H4 (cell line): ENCODE measurements around the gene AKAP1. TPM values are rescaled to one million over a fixed set of nuclear protein-coding genes. Genes with fewer than 3 reads are reported as not detected.
A peak's percentile ranks its signal among the peaks of the same experiment; 100 is the strongest.

Source experiments
- DNase-seq: peaks from one replicate; pipeline ENCODE4 v3.0.0-alpha.2; 2015; ENCODE audit warnings: low spot score
- total RNA-seq: library from RNA; depleted of rRNA; stranded (reverse); fragments of >200 nt; shearing (Covaris generic); gene quantifications from 2 replicates; pipeline ENCODE4 v1.2.3, GENCODE V29; 2014; rRNA removed

Gene AKAP1, protein sequence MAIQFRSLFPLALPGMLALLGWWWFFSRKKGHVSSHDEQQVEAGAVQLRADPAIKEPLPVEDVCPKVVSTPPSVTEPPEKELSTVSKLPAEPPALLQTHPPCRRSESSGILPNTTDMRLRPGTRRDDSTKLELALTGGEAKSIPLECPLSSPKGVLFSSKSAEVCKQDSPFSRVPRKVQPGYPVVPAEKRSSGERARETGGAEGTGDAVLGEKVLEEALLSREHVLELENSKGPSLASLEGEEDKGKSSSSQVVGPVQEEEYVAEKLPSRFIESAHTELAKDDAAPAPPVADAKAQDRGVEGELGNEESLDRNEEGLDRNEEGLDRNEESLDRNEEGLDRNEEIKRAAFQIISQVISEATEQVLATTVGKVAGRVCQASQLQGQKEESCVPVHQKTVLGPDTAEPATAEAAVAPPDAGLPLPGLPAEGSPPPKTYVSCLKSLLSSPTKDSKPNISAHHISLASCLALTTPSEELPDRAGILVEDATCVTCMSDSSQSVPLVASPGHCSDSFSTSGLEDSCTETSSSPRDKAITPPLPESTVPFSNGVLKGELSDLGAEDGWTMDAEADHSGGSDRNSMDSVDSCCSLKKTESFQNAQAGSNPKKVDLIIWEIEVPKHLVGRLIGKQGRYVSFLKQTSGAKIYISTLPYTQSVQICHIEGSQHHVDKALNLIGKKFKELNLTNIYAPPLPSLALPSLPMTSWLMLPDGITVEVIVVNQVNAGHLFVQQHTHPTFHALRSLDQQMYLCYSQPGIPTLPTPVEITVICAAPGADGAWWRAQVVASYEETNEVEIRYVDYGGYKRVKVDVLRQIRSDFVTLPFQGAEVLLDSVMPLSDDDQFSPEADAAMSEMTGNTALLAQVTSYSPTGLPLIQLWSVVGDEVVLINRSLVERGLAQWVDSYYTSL
- total RNA-seq: 14.3 and 19.9 TPM in 2 replicates

DNA sequence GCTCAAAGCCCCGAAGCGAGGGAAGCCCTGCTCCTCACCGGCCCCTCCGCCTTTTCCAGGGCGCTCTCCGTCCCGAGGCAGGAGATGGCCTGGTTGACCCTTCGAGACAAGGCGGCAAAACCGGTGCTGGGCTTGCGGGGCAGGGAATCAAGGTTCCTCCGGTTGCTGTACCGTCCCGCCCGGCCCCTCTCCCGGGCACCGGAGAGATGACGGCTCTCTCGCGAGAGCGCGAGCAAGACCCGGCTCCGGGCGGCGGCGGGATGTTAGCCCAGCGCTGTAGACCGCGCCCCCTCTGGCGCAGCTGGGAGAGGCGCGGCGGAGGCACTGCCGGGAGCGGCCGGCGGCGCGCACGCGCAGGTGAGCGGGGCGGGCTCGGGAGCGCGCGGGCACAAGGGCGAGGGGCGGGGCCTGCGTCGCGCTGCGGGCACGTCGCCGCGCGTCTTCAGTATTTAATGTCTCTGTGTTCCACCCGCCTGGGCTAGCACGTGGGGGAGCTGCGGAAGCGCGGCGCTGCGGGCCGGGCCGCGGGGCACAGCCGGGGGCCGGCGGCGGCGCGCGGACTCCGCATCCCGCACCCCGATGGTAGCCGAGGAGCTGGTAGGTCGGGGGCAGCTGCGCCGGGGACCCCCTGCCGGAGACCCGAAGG is at the start of gene AKAP1:
Gene AKAP1, plus strand, starts transcription at position 445 of the 646 bp plus-strand sequence. CDS start 20,219 bp downstream, outside the sequence.
- peak; percentile 94 for DNase-seq

DNA sequence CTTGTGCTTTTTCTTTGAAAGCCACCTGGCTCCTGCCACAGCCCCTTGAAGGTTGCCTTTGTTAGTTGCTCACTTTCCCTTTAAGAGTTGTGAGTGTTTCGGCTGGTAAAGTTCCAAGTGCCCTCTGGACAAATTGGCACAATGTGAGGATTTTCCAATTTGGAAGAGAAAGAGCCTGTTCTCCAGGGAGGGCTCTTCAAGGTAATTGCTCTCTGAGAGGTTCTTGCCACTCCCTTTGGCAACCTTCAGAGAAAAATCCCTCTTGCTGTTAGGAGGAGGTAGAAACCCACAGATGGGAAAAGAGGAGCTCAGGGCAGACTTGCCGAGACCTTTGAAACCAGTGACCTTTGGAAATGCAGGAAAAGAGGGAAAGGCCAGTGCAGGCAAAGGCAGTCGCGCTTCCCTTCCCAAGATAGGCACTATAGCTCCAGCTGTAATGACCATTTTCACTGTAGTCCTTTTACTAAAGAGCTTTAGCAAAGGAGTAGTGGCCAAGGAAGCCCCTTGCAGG is 49.0 kb upstream of the AKAP1 start:
- DNase-seq: no peak

DNA sequence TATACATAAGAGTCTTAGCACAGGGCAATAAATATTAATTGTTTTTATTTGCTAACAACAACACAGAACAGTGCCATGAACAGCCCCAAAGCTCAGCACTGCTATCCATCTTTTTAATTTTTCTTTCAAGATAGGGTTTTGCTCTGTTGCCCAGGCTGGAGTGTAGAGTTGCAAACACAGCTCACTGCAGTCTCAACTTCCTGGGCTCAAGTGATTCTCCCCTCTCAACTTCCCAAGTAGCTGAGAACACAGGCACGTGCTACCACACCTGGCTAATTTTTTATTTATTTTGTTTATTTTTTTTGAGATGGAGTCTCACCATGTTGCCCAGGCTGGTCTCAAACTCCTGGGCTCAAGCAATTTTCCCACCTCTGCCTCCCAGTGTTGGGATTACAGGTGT is 47.6 kb upstream of the AKAP1 start:
- DNase-seq: no peak

DNA sequence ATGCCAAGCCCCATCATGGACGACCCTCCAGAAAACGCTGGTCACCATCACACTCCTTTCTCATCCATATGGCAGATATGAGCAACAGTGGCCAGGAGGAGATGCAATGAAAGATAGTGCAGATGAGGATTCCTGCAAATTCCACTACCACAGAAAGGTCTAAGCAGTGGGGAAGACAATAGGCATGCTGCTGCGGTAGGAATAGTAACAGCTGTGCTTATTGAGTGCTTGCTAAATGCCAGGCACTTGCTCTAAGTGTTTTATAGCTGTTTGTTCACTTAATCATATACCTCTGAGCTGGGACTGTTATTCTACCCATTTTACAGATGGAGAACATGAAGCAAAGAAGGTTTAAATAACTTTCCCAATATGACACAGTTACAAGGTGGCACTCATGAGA is 46.6 kb upstream of the AKAP1 start:
- DNase-seq: no peak

DNA sequence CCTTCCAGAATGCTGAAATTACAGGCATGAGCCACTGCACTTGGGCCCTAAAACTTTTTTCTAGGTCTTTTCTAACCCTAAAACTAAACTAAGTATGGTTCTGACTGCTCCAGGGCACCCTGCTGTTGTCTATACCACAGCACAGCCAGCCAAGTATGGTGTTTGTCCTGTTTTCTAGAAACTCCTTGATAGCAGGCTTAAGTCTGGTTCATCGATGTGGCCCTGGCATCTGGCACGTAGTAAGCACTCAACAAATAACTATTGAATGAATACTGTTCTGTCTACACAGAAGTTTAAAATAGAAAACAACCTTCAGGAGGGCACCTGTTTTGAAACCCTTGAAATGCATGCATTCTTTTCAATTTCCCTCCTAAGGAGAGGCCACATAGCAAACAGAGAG is 44.5 kb upstream of the AKAP1 start:
- DNase-seq: no peak

DNA sequence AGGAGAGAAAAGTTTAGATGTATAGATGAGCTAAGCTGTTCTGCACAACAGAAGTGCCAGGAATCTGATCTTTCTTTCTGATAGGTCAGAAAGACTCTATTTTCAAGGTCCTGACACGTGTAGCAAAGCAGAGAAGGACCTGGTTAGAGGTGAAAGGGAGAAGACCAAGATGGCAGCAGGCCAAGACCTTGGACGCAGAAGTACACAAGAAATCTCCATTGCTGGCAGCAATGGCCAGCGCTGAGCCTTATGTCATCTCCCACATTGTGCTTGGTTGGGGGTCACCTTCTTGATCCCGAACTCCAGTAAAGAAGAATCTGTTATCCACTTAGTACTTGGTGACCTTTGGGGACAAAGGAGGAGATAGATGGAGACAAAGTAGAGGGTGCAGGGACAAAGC is 41.8 kb upstream of the AKAP1 start:
- DNase-seq: no peak

DNA sequence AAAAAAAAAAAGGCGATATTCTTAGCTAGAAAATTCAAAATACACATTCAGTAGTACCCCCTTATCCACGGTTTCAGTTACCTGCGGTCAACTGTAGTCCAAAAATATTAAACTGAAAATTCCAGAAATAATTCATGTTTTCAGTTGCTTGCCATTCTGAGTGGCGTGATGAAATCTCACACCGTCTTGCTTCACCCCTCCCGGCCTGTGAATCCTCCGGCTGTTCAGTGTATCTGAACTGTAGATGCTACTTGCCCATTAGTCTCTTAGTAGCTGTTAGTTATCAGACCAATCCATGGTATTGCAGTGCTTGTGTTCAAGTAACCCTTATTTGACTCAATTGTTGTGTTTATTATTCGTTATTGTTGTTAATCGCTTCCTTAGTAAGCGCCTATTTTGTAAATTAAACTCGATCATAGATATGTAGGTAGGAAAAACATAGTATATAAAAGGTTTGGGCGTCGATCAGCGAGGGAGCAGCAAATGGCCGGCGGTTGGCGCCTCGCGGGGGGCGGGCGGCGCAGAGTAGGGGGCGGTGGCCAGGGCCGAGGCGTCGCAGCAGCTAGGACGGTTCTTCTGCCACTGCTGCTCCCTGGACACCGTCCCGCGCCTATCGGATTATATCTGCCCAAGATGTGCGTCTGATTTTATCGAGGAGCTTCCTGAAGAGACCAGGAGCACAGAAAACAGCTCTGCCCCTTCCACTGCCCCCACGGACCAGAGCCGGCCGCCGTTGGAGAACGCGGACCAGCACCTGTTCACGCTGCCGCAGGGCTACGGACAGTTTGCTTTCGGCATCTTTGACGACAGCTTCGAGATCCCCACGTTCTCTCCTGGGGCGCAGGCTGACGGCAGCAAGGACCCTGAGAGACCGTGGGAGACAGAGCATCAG is 39.8 kb upstream of the AKAP1 start:
- no peak for DNase-seq

DNA sequence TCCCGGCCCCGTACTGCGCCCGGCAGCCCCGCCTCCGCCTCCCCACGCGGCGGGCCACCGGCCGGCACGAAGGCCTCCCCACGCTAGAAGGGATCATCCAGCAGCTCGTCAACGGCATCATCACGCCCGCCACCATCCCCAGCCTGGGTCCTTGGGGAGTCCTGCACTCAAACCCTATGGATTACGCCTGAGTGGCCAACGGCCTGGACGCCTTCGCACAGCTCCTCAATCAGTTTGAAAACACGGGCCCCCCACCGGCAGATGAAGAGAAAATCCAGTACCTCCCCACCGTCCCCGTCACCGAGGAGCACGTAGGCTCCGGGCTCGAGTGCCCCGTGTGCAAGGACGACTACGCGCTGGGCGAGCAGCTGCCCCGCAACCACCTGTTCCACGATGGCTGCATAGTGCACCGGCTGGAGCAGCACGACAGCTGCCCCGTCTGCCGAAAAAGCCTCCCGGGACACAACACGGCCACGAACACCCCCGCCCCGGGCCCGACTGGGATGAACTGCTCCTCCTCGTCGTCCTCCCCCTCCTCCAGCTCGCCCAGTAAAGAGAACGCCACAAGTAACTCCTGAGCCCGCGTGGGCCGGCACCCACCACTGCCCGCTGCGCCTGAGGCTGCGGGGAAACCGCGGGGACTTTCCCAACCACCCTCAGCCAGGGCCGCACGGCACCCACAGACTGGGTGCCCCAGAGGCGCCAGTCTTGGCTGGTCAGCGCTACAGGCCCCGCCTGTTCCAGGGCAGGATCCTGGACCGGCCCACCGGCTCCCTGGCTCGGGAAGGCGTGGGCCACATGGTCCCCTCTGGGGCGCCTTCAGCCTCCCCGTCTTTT is 39.0 kb upstream of the AKAP1 start:
- no peak for DNase-seq

DNA sequence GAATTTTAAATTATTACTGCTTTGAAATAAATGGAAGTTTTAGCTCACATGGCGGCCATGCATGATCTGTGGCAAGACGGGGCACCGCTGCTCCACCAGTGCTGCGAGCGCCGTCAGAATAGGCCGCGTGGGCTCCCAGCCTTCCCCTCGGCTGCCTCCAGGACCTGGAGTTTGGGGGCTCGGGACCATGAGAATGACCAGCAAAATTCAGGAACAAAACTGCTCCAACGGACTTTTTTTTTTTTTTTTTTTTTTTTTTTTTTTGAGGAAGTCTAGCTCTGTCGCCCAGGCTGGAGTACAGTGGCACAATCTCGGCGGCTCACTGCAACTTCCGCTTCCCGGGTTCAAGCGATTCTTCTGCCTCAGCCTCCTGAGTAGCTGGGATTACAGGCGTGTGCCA is 38.3 kb upstream of the AKAP1 start:
- DNase-seq: no peak

DNA sequence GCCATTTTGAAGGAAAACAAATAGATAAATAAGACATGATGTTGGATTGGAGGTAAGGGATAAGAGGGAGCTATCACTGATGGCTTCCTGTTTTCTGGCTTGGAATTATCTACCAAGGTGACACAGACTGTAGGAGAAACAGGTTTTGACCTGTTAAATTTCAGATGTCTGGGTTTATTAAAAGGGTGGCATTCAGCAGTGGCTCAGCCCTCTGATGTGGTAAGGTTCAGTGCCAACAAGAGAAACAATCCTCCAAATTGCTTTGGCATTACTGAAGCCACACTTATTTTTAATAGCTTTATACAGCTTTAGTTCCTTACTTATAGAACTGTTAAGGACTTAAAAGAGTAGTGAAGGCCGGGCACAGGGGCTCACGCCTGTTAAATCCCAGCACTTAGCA is 37.0 kb upstream of the AKAP1 start:
- no peak for DNase-seq

DNA sequence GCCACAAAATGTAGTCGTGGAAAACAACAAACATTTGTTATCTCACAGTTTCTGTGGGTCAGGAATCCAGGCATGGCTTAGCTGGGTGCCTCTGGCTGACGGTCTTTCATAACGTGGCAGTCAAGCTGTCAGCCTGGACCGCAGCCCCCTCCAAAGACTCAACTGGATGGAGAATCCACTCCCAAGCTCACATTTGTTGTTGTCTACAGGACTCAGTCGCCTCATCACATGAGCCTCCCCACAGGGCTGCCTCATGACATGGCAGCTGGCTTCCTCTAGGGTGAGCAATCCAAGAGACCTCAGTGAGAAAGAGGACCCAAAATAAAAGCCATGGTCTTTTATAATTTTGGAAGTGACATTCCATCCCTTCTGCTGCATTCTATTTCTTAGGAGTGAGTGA is 34.7 kb upstream of the AKAP1 start:
- DNase-seq: no peak

DNA sequence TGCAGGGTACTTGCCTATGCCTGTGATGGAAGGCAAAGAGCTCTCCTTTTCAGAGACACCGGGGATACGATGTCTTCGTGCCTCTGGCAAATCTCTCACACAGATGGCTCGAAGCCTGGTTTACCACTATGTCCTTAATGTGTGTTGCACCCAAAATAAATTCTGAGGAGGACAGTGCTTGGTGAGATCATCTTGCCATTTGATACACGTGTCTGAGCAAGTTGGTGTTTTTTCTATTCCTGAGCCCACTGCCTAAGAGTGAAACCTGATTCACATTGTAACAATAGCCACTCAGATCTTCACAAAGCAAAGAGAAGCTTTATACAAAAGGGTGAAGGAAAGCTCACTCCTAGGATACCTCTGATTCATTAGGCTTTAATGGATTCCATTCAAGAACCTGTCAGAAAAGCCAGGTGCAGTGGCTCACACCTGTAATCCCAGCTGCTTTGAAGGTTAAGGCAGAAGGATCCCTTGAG is 33.1 kb upstream of the AKAP1 start:
- DNase-seq: no peak

DNA sequence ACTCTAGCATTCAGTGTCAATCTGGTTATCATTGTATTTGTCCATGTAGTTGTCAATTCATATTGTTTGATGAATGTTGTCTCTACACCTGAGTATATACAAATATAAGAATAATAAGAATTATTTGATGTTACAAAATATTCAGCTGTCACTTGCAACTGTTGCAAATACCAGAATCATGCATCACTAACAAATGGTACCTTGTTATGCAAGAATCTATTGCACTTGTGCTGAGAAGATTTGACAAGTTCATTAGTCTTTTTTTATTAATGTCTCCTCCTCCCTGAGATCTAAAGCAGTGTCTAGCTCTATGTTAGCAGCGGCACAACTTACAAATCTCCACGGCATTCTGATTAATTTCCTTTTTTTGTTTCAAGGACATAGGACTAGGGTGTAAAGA is 22.2 kb upstream of the AKAP1 start:
- no peak for DNase-seq

DNA sequence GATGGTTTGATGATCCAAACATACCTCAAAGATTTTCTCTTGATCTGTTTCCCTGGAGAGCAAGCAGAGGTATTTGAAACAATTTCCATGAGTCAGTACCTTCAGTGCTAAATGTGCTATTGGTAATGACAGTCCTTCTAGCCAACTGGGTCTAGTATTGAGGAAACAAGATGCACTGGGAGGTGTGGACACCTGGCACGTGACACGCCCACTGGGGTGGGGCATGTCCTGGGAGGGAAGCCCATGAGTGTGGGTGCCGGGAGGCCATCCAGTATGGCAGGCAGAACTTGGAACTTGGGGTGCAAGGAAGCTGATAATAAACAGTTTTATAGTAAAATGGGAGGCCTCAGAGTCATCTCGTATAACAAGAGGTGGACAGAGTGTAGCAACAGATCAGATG is 17.9 kb upstream of the AKAP1 start:
- DNase-seq: no peak

DNA sequence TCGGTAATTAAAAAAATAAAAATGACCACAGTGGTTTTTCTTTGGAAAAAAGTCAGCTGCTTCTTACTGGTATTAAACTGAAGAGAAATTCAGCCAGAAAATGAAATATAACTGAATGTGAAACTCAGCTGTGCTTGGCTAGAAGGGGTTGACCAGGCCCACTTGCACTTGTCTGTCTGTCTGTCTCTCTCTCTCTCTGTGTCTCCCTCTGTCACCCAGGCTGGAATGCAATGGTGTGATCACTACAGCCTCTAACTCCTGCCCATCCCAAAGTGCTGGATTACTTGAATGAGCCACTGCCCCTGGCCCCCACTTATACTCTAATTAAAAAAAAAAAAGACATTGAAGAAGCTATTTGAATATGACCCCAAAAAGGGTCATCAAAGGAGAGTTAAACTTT is 17.3 kb upstream of the AKAP1 start:
- no peak for DNase-seq

DNA sequence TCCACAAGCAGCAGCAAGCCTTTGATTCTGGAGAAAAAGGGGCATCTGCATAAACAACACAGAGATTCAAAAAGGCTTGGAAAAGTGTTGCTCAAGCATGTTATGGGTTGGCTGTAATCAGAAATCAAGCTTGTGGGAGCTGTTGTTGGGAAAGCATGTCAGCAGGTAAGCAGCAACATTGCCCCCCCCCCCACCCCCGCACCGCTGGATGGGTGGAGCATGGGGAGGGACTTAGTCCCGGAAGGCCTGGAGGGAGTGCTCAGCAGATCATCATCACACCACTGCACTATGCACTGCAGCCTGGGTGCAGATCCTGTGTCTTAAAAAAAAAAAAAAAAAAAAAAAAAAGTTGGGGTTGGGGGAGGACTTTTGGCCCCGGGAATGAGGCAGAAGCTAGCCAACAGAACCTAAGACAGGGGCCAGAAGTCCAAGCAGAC is 16.8 kb upstream of the AKAP1 start:
- DNase-seq: no peak

DNA sequence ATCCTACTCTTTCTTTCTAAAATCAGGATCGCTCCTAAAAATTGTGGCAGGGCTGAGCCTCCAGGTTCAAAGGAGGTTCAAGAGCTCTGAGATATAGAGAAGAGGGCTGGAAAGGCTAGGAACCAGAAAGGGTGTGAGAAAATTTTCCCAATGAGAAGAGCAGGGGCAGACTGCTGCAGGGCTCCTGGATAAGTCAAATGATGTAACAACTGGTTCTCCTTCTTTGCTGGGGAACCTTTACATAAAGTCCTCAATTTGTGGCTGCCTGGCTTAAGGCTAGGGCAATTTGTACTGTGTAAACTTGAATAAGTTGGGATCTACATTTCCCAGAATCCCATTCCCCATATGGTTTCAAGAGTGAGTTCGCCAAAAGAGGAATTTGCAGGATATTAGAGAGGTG is 16.3 kb upstream of the AKAP1 start:
- no peak for DNase-seq

DNA sequence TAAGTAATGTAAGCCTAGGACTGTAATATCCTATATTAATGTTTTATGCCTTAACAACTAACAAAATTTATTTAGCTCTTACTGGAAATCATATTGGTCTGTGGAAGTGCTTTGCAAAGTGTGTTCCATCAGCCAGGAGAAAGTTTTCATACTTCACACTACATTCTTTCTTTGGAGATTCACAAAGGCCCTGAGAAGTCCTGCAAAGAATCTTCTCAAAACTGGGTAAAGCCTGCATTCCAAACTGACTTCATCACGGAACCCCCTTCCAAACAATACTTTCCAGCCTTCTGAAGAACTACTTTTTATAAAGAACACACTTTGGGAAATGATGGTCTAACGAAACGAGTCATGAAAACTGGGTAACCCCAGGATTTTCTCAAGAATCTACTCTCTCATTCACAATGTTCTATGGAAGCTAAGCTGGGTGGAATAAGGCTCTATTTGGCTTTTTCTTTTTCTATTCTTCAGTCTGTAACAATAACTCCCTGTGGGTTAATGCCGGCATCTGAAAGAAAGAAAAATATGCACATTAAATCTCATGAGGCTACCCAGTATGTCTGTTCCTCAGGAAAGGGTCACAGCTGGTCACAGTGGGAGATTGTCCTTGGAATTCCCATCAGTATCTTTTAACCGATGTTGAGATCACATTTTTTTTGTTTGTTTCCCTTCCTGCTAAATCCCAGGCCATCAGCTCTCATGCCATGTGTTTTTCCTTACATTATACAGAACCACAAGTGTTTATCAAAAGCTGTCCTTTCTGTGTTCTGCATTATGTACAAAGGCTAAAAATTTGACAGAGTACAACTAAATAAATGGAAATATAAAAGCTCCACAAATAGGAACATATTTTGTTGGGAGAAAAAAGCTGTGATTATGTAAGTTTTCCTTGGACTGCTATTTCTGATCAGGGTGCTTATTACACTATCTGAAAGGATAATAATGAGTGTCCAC is 12.8 kb upstream of the AKAP1 start:
- DNase-seq: no peak

DNA sequence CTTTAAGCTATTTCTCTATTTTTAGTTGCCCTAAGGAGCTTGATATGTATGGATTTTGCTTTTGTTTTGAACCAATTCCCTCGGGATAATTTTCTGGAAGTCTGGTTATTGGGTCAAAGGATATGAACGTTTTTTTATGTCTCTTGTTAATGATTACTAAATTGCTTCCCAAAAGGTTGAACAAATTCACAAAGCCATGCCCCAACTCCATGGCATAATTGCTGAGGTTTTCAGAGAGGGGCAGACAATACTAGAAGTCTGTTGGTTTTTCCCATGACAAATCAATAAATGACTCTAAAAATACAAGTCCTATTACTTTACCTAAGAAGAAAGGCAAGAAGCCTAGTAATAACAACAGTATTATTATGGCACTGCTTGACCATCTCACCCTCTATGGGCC is 11.4 kb upstream of the AKAP1 start:
- no peak for DNase-seq
